RCC 7860 (cell line): Measurements from ENCODE around the gene C16orf89.

Experiments
- DNase-seq: peaks from one replicate; pipeline ENCODE4 v3.0.0-alpha.2; 2015; ENCODE audit warnings: low spot score
- FAIRE-seq: peaks from 2 replicates; lab custom pipeline; 2012; peaks lifted over from hg19 to GRCh38; lab: Jason Lieb, UNC

Gene C16orf89

GRCh38 chr16:5006348-5007193 lies 59.2 kb downstream of the C16orf89 start:
- FAIRE-seq (no peak), DNase-seq (no peak)

DNA sequence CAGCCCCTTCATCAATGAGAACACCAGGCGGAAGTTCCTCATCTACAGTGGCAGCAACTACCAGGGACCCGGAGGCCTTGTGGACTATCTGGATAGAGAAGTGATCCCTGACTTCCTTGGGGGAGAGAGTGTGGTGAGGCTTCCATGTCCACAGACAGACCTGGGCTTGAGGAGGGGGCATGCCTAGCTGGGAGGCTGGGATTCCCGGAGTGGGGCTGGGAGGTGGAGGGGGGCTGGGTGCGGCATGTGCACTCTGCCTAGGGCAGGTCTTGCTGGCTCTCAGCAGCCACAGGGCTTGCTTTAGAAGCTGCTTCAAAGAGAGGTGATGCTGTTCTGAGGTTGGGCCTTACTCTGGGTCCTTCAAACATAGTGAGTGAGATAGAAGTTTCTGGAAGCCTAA lies 59.8 kb downstream of the C16orf89 start:
- FAIRE-seq: no peak
- no peak for DNase-seq

DNA sequence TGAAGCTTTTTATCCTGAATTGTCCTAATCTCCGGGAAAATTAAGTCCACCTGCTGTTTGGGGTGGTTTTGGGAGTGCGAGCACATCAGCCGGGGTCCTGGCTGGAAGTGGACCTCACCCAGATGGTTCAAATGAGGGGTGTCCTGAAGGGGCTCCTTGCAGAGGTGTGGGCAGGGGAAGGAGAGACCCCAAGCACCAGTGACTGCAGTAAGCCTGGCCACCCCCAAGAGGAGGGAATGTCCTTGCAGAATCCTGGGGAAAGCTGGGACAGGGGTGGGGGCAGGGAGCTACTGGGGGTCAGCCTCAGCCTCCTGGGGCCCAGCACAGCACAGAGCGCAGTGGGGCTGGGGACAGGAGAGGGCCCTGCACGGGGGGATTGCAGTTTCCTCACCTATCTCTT lies 61.4 kb downstream of the C16orf89 start:
- FAIRE-seq (no peak), DNase-seq (no peak)

GRCh38 chr16:5003828-5004227 lies 61.9 kb downstream of the C16orf89 start:
- DNase-seq: no peak
- no peak for FAIRE-seq

DNA sequence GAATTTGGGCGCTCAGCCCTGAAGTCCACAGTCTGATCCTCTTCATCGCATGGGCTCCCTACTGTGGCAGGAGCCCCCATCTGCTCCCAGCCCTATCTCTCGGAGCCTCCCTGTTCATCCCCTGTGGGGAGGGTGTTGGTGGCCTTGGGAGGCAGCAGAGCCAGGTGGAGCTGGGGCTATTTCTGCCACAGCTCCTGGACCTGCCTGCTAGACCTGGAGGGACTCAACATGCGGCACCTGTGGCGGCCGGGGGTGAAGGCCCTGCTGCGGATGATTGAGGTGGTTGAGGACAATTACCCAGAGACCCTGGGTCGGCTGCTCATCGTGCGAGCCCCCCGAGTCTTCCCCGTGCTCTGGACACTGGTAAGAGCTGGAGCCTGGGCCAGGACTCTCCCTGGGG lies 62.5 kb downstream of the C16orf89 start:
- FAIRE-seq: no peak

GRCh38 chr16:5002699-5003143 lies 63.0 kb downstream of the C16orf89 start:
- FAIRE-seq: no peak
- no peak for DNase-seq

More for the DNA sequence above, 62.5 kb downstream of the C16orf89 start:
- no peak for DNase-seq

DNA sequence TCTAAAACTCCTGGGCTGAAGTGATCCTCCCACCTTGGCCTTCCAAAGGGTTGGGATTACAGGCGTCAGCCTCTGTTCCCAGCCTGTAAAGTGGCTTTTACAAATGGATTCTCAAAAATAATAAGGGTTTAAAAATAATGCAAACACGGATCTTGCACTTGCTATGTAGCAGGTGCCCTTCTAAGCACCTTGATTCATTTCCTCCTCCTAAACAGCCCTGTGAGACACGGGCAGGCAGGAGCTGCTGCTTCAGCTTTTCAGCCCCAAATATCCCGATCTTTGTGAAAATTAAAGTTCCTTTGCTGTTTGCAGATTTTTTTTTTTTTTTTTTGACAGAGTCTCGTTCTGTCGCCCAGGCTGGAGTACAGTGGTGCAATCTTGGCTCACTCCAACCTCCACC lies 63.8 kb downstream of the C16orf89 start:
- FAIRE-seq (no peak), DNase-seq (no peak)

- DNase-seq: no peak
- FAIRE-seq: no peak
Measured at GRCh38 chr16:5001571-5001970, 64.2 kb downstream of the C16orf89 start.

- DNase-seq (no peak), FAIRE-seq (no peak)
Measured at GRCh38 chr16:5000573-5001001, 65.2 kb downstream of the C16orf89 start.

DNA sequence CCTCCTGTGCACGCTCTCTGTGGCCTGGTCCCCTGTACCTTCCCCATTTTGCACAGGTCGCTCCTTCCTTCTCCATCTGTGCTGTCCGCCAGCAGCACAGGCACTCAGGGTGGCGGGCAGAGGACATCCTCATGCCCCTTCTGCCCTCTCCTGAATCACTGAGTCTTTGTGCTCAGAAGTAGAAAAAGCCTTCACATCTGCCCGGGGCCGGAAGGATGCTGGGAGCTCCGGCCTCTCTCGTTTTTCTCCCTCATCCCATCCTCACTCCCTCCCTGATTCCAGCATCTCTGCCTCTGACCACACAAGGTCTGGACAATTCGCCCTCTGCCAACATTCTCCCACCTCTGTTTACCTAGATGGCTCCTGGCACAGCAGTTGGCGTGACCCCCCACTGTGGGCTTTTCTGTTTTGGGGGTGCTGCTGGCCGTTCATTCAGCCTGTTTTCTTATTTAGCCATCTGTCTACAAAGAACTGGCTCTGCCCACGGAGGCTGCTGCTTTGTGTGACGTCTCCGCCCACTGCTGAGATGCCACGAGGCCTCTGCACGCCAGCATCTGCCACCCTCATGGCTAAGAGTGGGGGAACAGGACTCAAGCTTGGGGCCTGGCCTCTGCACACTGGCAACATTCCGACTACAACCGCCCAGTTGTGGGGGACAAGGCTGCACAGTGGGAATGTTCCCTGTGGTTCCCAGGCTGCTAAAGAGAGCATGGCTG lies 70.9 kb downstream of the C16orf89 start:
- DNase-seq (no peak), FAIRE-seq (no peak)
